Endothelial cell (in vitro differentiated cells): ENCODE data around the gene CYP2A13. TPM values are rescaled to one million over a fixed set of nuclear protein-coding genes. Genes with fewer than 3 reads are reported as not detected.
"Not testable (repeated sequence)": the region's sequence is repeated elsewhere in the genome, so short reads cannot be mapped to it uniquely, and the experiment has no call there.

ENCODE experiments used
- DNase-seq: peaks from one replicate; pipeline ENCODE4 v3.0.0; 2021; ENCODE audit warnings: low spot score
- H3K27ac Mint-ChIP-seq: one replicate; pipeline ENCODE4 v1.8.0; 2021; ENCODE audit warnings: mixed read lengths, inconsistent platforms; ENCODE audit not compliant: unreplicated experiment
- H3K27me3 Mint-ChIP-seq: one replicate; pipeline ENCODE4 v1.8.0; 2021; ENCODE audit warnings: mild to moderate bottlenecking, moderate library complexity, mixed read lengths, inconsistent platforms; ENCODE audit not compliant: unreplicated experiment
- H3K36me3 Mint-ChIP-seq: one replicate; pipeline ENCODE4 v1.8.0; 2021; ENCODE audit warnings: mild to moderate bottlenecking, low read depth, mixed read lengths, inconsistent platforms; ENCODE audit not compliant: unreplicated experiment
- H3K4me1 Mint-ChIP-seq: one replicate; pipeline ENCODE4 v1.8.0; 2021; ENCODE audit warnings: mild to moderate bottlenecking, mixed read lengths, inconsistent platforms; ENCODE audit not compliant: unreplicated experiment
- H3K4me3 Mint-ChIP-seq: one replicate; pipeline ENCODE4 v1.8.0; 2021; ENCODE audit warnings: mild to moderate bottlenecking, mixed read lengths, inconsistent platforms; ENCODE audit not compliant: unreplicated experiment
- H3K9me3 Mint-ChIP-seq: one replicate; pipeline ENCODE4 v1.8.0; 2021; ENCODE audit warnings: mixed read lengths, inconsistent platforms; ENCODE audit not compliant: unreplicated experiment
- long read RNA-seq: library from polyadenylated mRNA; unstranded; transcript quantifications from one replicate; pipeline ENCODE4 v2.0.0, GENCODE V29; 2020; ENCODE audit not compliant: unreplicated experiment
- total RNA-seq: library from RNA; stranded (reverse); fragmentation: NEBNext Ultra II Directional; extraction: Animal tissue kit (Norgen Biotek cat#: 25700); gene quantifications from one replicate; pipeline ENCODE4 v1.2.1, GENCODE V29; 2021; ENCODE audit not compliant: unreplicated experiment
- TF ChIP-seq, protein P1 (sequence below): fragments of 200-600 bp; sonication (generic); IDR thresholded peaks from one replicate; pipeline ENCODE4 v1.5.0; 2021; ENCODE audit warnings: antibody characterized with exemption; ENCODE audit not compliant: unreplicated experiment

CYP2A13 gene, protein sequence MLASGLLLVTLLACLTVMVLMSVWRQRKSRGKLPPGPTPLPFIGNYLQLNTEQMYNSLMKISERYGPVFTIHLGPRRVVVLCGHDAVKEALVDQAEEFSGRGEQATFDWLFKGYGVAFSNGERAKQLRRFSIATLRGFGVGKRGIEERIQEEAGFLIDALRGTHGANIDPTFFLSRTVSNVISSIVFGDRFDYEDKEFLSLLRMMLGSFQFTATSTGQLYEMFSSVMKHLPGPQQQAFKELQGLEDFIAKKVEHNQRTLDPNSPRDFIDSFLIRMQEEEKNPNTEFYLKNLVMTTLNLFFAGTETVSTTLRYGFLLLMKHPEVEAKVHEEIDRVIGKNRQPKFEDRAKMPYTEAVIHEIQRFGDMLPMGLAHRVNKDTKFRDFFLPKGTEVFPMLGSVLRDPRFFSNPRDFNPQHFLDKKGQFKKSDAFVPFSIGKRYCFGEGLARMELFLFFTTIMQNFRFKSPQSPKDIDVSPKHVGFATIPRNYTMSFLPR
- total RNA-seq: not detected
- long read RNA-seq: 0 reads

DNA sequence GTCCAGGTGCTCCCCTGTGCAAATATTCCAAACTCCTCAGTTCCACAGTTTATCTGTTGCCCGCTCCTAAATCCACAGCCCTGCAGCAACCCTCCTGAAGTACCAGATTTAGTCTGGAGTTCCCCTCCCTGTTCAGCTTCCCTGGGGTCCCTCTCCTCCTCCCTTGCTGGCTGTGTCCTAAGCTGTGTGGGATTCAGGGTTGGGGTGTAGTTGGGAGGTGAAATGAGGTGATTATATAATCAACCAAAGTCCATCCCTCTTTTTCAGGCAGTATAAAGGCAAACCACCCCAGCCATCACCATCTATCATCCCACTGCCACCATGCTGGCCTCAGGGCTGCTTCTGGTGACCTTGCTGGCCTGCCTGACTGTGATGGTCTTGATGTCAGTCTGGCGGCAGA, at the start of gene CYP2A13:
Gene CYP2A13, plus strand, starts transcription at position 301 of the 400 bp plus-strand sequence. Its CDS starts 21 bp downstream, at position 322.
- H3K27me3 Mint-ChIP-seq: peaks cover 19% of the 10 kb centered on the region

DNA sequence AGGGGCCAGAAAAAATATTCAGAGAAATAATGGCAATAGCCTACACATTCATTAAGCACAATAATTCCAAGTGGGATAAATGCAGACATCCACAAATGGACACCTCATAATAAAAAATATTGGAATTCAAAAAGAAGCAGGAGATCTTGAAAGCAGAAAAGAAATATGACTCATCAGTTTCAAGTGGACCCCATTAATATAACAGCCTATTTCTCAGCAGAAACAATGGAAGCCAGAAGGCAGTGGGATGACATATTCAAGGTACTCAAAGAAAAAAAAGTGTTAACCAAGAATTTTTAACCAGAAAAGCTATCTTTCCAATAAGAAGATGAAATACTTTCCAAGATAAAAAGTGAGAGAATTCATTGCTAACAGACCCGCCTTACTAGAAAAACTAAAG, 48.4 kb upstream of the CYP2A13 start:
- Mint-ChIP-seq H3K9me3 (no peaks in the 10 kb centered on the region), H3K4me1 (no peaks in the 10 kb centered on the region), H3K36me3 (no peaks in the 10 kb centered on the region), H3K4me3 (no peak overlapping the region), H3K27me3 (peaks cover 2% of the 10 kb centered on the region), H3K27ac (no peak overlapping the region)
- TF ChIP-seq, protein P1, sequence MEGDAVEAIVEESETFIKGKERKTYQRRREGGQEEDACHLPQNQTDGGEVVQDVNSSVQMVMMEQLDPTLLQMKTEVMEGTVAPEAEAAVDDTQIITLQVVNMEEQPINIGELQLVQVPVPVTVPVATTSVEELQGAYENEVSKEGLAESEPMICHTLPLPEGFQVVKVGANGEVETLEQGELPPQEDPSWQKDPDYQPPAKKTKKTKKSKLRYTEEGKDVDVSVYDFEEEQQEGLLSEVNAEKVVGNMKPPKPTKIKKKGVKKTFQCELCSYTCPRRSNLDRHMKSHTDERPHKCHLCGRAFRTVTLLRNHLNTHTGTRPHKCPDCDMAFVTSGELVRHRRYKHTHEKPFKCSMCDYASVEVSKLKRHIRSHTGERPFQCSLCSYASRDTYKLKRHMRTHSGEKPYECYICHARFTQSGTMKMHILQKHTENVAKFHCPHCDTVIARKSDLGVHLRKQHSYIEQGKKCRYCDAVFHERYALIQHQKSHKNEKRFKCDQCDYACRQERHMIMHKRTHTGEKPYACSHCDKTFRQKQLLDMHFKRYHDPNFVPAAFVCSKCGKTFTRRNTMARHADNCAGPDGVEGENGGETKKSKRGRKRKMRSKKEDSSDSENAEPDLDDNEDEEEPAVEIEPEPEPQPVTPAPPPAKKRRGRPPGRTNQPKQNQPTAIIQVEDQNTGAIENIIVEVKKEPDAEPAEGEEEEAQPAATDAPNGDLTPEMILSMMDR: no peak
- DNase-seq: no peak

More for the DNA sequence above, at the start of gene CYP2A13:
- H3K36me3 Mint-ChIP-seq: no peaks in the 10 kb centered on the region
- TF ChIP-seq, protein P1: no peak
- H3K4me3 Mint-ChIP-seq: no peak within 1 kb of the TSS
- no peaks in the 10 kb centered on the region for H3K9me3 Mint-ChIP-seq
- peaks cover 9% of the 10 kb centered on the region for H3K4me1 Mint-ChIP-seq
- no peak for DNase-seq
- H3K27ac Mint-ChIP-seq: no peak within 1 kb of the TSS

DNA sequence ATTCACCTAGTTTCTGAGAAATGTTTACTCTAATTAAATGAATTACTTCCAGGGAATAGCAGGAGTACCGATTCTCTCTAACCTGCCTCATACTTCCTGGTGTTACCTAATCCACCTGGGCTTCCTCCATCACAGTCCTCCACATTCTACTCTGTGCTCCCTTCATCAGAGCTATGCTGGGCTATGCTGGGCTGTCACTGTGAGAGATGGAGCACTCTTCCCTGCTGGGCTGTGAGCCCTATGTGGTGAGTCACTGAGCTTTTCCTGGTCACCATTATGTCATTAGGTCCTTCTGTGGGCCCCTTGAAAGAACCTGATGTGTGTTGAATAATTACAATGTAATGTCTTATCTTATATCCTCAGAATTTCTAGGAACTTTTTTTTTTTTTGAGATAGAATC, 43.2 kb upstream of the CYP2A13 start:
- not testable (repeated sequence) for H3K4me1 Mint-ChIP-seq, H3K27ac Mint-ChIP-seq, H3K9me3 Mint-ChIP-seq, H3K36me3 Mint-ChIP-seq, H3K27me3 Mint-ChIP-seq, DNase-seq, H3K4me3 Mint-ChIP-seq

DNA sequence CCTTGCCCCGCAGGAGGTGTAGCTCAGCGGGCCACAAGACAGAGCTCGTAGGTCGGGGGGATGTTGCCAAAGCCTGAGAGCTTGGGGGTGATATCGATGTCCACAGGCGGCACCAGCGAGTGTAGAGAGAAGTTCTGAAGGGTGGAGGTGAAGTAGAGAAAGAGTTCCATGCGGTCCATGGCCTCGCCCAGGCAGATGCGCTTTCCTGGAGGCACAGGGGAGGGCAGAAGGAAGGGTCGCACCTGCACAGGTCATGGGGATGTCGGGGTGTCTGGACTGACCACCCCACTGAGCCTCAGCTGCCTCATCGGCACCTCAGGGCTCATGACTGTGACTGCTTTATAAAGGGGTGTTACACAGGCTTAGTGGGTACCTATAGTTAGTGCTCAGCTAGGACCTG, 37.8 kb upstream of the CYP2A13 start:
- TF ChIP-seq, protein P1: no peak
- Mint-ChIP-seq H3K9me3 (no peaks in the 10 kb centered on the region), H3K27me3 (no peaks in the 10 kb centered on the region)

DNA sequence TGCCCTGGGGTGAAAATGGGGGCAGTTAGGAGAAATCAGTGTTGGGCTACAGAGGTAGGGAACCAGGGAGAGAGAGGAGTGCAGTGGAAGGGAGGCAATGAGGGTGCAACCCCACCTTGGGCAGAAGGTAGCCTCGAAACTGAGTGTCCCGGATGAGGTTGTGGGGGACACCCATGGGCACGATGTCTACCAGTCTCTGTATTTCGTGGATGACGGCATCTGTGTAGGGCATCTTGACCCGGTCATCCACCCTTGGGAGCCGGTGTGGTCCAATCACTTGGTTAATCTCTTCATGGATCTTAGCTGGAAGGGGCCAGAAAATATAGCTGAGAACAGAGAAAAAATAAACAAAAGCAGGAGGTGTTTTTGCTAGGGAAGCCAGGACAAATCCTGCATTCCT, 36.1 kb upstream of the CYP2A13 start:
- H3K27me3 Mint-ChIP-seq, H3K4me3 Mint-ChIP-seq, H3K4me1 Mint-ChIP-seq, H3K36me3 Mint-ChIP-seq, H3K9me3 Mint-ChIP-seq, H3K27ac Mint-ChIP-seq, DNase-seq: not testable (repeated sequence)

More for the DNA sequence above, 37.8 kb upstream of the CYP2A13 start:
- H3K27ac Mint-ChIP-seq: no peak overlapping the region
- peaks cover 4% of the 10 kb centered on the region for H3K4me1 Mint-ChIP-seq
- H3K36me3 Mint-ChIP-seq: no peaks in the 10 kb centered on the region
- DNase-seq: no peak
- H3K4me3 Mint-ChIP-seq: no peak overlapping the region

DNA sequence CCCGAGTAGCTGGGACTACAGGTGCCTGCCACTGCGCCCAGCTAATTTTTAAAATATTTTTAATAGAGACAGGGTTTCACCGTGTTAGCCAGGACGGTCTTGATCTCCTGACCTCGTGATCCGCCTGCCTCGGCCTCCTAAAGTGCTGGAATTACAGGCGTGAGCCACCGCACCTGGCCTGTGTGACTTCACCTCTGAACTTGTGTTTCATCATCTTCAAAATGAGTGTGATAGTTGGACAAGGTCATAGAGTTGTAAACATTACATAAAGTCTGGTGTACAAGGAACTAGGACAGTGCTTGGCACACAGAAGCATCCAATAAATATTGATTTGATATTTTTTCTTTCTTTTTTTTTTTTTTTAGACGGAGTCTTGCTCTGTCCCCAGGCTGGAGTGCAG, 34.9 kb upstream of the CYP2A13 start:
- H3K4me1 Mint-ChIP-seq, H3K27me3 Mint-ChIP-seq, H3K9me3 Mint-ChIP-seq, H3K36me3 Mint-ChIP-seq, DNase-seq, H3K4me3 Mint-ChIP-seq, H3K27ac Mint-ChIP-seq: not testable (repeated sequence)
